HG03139 (cell line): ENCODE measurements around the gene HCN3.

Experiments used
- ATAC-seq: cut with Tn5 transposase; IDR thresholded peaks from one replicate; pipeline ENCODE4 v1.9.1; 2021; ENCODE audit not compliant: unreplicated experiment

The HCN3 gene

DNA sequence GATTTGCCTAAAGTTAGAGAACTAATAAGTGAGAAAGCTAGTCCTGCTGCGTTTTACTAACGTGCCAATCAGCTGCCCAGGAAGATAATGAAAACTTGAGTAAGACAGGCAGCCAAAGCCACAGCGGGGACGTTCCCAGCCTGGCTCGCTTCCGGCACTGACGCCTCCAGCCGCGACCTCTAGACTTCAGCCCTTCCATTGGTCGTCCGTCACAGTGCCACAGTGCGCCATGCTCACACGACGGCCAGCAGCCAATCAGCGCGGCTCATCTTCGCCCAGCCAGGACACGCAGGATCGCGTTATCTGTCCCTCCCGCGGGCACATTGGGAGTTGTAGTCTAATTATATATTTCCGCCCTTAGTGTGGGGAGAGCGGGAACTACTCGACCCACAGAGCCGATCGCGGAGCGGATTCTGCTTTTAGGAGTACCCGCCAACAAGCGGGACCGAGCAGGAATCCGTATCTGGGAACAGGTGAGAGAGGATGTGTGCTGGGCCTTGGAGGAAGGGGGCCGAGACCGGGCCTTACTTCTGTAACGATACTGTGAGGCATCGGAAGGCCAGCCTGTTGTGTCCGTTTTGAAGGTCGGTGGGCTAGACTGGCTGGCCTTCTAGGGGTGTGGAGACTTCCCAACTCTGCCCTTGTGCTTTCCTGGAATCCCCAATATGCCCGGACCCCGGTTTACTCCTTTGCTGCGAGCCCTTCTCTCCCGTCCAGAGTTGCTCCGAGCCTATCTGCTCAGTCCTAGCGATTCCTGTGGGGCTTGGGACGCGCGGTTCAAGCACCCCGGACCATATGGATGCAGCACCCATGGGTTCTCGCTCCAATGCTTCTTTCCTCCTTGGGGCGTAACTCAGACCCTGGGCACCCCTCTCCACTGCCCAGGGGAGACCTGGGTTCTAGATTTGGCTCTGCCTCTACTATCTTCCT, 31.5 kb downstream of the HCN3 start, which contains the start of gene FDPS:
Gene FDPS, plus strand, starts transcription at position 374 of the 930 bp plus-strand sequence. CDS start 924 bp downstream, outside the sequence.
- peak; percentile 91 for ATAC-seq

- no peak for ATAC-seq
Measured at GRCh38 chr1:155309423-155310021, 32.3 kb downstream of the HCN3 start.

DNA sequence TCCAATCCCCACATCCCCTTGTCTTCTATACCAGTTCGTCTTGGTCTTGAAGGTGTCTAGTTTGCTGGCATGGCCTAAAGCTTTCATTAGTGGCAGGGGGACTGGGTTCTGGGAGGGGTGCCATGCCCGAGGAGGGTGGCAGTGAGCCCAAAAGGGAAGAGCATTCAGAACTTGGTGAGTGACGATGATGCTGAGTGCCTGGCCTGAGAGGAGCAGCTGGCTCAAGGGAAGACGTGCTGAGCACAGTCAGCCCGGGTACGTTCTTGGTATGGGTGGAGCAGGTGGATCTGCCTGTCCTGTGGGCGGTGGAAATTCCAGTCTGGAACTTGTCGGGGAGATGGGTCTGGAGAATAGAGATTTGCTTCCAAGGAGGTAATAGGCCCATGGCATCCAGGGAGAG, 36.0 kb downstream of the HCN3 start:
- no peak for ATAC-seq

DNA sequence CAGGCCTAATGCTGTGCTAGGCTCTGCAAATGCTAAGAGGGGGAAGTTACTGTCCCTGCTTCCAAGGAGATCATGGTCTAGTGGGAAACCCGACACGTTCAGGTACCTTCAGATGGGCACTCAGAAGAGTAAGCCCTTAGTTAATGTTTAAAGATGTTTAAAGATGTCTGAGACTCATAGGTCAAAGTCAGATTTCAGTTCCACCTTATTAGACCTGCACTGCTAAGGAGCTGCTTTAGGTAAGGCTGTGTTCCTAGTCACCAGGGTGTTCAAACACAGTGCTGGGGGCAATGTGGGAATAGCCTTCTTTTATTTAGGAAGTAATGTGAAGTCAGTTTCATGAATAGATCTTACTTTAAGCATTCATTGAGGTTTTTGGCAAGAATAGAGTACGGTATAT, 39.7 kb downstream of the HCN3 start:
- no peak for ATAC-seq

- ATAC-seq = no peak
Measured at GRCh38 chr1:155318082-155318481, 40.8 kb downstream of the HCN3 start.

DNA sequence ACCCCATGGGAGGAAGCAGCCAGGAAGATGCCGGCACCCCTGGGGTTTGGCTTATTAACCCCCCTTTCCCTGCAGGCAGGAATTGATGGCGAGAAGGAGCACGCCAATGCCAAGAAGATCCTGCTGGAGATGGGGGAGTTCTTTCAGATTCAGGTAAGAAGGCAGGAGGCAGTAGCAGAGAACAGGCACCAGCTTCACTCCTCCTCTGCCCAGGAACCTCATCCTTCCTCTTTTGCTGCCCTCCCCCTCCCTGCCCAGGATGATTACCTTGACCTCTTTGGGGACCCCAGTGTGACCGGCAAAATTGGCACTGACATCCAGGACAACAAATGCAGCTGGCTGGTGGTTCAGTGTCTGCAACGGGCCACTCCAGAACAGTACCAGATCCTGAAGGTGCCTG, 42.3 kb downstream of the HCN3 start:
- ATAC-seq = no peak

DNA sequence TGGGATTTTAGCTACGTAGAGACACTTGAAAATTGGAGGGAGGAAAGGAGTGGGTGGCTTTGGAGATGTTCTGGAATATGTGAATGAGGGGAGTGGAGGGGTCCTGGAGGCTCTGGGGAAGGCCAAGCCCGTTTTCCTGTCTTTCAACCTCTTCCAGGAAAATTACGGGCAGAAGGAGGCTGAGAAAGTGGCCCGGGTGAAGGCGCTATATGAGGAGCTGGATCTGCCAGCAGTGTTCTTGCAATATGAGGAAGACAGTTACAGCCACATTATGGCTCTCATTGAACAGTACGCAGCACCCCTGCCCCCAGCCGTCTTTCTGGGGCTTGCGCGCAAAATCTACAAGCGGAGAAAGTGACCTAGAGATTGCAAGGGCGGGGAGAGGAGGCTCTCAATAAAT, 43.0 kb downstream of the HCN3 start:
- ATAC-seq = no peak

GRCh38 chr1:155320661-155321617, 43.7 kb downstream of the HCN3 start, which contains the start of gene RUSC1:
Gene RUSC1, plus strand, starts transcription at chr1:155320894. Its CDS starts 880 bp downstream, at chr1:155321774.
- no peak for ATAC-seq

GRCh38 chr1:155321639-155322503, 44.6 kb downstream of the HCN3 start:
- no peak for ATAC-seq

DNA sequence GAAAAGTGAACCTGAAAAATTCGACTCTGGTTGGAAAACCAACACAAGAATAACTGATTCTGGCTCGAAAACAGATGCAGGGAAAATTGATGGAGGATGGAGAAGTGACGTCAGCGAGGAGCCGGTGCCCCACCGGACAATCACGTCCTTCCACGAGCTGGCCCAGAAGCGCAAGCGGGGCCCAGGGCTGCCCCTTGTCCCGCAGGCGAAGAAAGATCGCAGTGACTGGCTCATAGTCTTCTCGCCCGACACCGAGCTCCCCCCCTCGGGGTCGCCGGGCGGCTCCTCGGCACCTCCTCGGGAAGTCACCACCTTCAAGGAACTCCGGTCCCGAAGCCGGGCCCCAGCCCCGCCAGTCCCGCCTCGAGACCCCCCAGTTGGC, 45.3 kb downstream of the HCN3 start:
- no peak for ATAC-seq

DNA sequence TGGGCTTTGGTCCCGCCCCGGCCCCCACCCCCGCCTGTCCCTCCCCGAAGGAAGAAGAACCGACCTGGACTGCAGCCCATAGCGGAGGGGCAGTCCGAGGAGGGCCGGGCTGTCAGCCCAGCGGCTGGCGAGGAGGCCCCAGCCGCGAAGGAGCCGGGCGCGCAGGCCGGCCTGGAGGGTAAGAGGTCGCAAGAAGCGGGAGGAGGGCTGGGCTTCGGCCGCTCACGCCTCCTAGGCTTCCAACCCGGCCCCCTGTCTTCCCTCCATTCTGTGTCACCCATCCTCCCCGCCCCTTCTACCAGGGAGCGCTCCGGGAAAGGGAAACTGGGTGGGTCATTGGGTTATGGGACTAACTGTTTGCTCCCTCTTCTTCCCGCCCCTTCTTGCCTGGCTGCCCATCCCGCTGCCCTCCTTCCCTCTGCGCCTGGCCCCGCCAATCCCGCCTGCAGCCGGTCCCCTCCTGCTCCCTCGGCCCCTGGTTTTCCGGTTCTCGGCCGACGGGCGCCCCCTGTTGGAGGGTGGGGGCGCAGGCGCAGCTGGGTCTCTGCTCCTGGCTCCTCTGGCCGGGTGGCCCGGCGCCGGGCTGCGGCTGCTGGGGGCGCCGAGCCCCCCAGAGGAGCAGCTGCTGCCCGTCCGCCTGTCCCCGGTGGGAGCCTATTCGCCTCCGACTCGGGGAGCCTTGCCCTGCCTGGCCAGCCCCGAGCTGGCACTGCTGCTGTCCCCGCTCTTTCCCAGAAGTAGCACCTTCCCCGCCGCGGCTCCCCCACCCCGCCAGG, 45.9 kb downstream of the HCN3 start:
- ATAC-seq = peak; percentile 30

GRCh38 chr1:155323729-155324036, 46.4 kb downstream of the HCN3 start:
- ATAC-seq = no peak

GRCh38 chr1:155324037-155324716, 46.9 kb downstream of the HCN3 start:
- peak; percentile 49 for ATAC-seq

DNA sequence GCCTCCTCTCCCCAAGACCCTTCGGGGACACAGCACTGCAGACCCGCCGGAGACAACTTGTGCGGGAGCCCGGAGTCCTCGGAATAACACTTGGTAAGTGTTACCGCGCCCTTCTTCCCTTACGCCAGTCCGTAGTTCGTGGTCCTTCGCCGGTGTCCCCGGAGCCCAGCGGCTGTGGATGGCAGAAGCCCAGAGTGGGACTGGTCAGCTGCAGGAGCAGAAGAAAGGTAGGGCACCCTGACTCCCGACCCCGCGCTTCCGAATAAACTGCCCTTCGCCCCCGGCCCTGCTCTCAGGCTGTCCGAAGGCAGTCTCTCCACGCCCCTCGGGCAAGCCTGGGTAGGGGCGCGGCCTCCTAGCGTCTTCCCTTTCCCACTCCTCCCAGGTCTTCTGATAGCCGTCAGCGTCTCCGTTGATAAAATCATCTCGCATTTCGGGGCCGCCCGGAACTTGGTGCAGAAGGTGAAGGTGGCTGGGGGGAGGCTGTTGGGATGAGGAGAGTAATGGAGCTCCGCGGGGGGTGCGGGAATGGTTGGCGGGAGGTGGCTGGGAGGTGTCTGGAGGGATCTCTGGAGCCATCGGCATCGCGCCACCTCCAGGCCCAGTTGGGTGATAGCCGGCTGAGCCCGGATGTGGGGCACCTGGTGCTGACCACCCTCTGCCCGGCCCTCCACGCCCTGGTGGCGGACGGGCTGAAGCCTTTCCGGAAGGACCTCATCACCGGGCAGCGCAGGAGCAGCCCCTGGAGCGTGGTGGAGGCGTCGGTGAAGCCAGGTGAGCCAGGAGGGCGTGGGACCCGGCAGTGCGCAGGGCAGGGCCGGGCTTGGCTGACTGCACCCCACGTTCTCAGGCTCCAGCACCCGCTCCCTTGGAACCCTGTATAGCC, 47.7 kb downstream of the HCN3 start:
- no peak for ATAC-seq

- no peak for ATAC-seq
Measured at GRCh38 chr1:155325603-155325893, 48.3 kb downstream of the HCN3 start.

GRCh38 chr1:155326020-155326526, 48.8 kb downstream of the HCN3 start:
- no peak for ATAC-seq

GRCh38 chr1:155326631-155327037, 49.4 kb downstream of the HCN3 start:
- ATAC-seq = no peak

GRCh38 chr1:155327981-155328380, 50.7 kb downstream of the HCN3 start:
- no peak for ATAC-seq
